CD4-positive, alpha-beta T cell (primary cell): Measurements from ENCODE around the gene KNOP1. TPM values are rescaled to one million over a fixed set of nuclear protein-coding genes. Genes with fewer than 3 reads are reported as not detected.

Source experiments
- ATAC-seq: fragments of 200-7000 bp; cut with Tn5 transposase; one replicate; pipeline ENCODE4 v1.10.0; 2022; ENCODE audit warnings: mild to moderate bottlenecking; ENCODE audit not compliant: poor library complexity
- CTCF ChIA-PET: fragments of 350-600 bp; sonication (Branson Sonifier 250); formaldehyde crosslinking; loops from one replicate; lab custom pipeline; 2021; ENCODE audit warnings: antibody characterized with exemption, inconsistent platforms; lab: Charles Lee
- POLR2A ChIA-PET: fragments of 350-600 bp; sonication (Branson Sonifier 250); formaldehyde crosslinking; loops from one replicate; lab custom pipeline; 2021; ENCODE audit warnings: antibody characterized with exemption, inconsistent platforms; lab: Charles Lee
- DNase-seq, 14 experiments: peaks; one replicate each; pipeline ENCODE4 v3.0.0-alpha.2; 2013 to 2020; ENCODE audit warnings: mixed read lengths in 2 of 14
- H3K27ac ChIP-seq, 2 donors: one replicate each; pipeline versions ENCODE4 v1.5.1 to v1.7.0; 2013; ENCODE audit warnings: low read length in 2 of 2, low read depth in 1 of 2, mild to moderate bottlenecking in 1 of 2
- H3K27me3 ChIP-seq, 2 experiments: 1 replicate in 1 of 2; 2 replicates in 1 of 2; pipeline versions ENCODE4 v1.6.1 to v1.7.0; 2013; ENCODE audit warnings: low read length in 2 of 2, control low read depth in 1 of 2, mild to moderate bottlenecking in 1 of 2, moderate library complexity in 1 of 2; ENCODE audit not compliant: insufficient read depth in 2 of 2, control insufficient read depth in 1 of 2
- H3K36me3 ChIP-seq: one replicate; pipeline ENCODE4 v1.6.1; 2013; ENCODE audit warnings: low read length, control low read depth; ENCODE audit not compliant: insufficient read depth
- H3K4me1 ChIP-seq: one replicate; pipeline ENCODE4 v1.6.1; 2013; ENCODE audit warnings: low read length, control low read depth; ENCODE audit not compliant: insufficient read depth
- H3K4me3 ChIP-seq: one replicate; pipeline ENCODE4 v1.5.1; 2013; ENCODE audit warnings: mild to moderate bottlenecking, low read length, moderate library complexity
- H3K9me3 ChIP-seq, 2 experiments: 1 replicate in 1 of 2; 2 replicates in 1 of 2; pipeline versions ENCODE4 v1.6.1 to v1.7.0; 2013; ENCODE audit warnings: low read length in 2 of 2, mild to moderate bottlenecking in 2 of 2, control low read depth in 1 of 2, moderate library complexity in 1 of 2; ENCODE audit not compliant: control insufficient read depth in 1 of 2, insufficient read depth in 1 of 2
- H3K27ac Mint-ChIP-seq: one replicate; pipeline ENCODE4 v1.8.0; 2020; ENCODE audit warnings: mixed read lengths
- H3K27me3 Mint-ChIP-seq: one replicate; pipeline ENCODE4 v1.8.0; 2021; ENCODE audit warnings: mixed read lengths
- H3K36me3 Mint-ChIP-seq: one replicate; pipeline ENCODE4 v1.8.0; 2021; ENCODE audit warnings: low read depth, mixed read lengths
- H3K4me1 Mint-ChIP-seq: one replicate; pipeline ENCODE4 v1.8.0; 2021; ENCODE audit warnings: low read depth, mixed read lengths
- H3K4me3 Mint-ChIP-seq: one replicate; pipeline ENCODE4 v1.8.0; 2020; ENCODE audit warnings: mild to moderate bottlenecking, mixed read lengths
- H3K9me3 Mint-ChIP-seq: one replicate; pipeline ENCODE4 v1.8.0; 2020; ENCODE audit warnings: mixed read lengths
- intact Hi-C, 2 experiments: fragments of 100-400 bp; cut with DNase I in 1 of 2; cut with micrococcal nuclease in 1 of 2; formaldehyde crosslinking; loops; one replicate each; pipeline versions ENCODE4 v1.15.1 to v1.9.0; 2023 to 2025; cut with DNase I, micrococcal nuclease
- total RNA-seq, 174 experiments: library from RNA in 2 of 174; stranded (reverse) in 2 of 174; gene quantifications; one replicate each; pipeline ENCODE4 v1.2.3 and lab custom pipeline; 2021 to 2026
- TF ChIP-seq, protein P1 (sequence below): fragments of 200-600 bp; IDR thresholded peaks from one replicate; pipeline ENCODE4 v1.8.0; 2022; ENCODE audit warnings: antibody characterized with exemption, mild to moderate bottlenecking

KNOP1 gene
- total RNA-seq, 2 experiments from 2014 or later: 3.5 to 4.1 TPM

DNA sequence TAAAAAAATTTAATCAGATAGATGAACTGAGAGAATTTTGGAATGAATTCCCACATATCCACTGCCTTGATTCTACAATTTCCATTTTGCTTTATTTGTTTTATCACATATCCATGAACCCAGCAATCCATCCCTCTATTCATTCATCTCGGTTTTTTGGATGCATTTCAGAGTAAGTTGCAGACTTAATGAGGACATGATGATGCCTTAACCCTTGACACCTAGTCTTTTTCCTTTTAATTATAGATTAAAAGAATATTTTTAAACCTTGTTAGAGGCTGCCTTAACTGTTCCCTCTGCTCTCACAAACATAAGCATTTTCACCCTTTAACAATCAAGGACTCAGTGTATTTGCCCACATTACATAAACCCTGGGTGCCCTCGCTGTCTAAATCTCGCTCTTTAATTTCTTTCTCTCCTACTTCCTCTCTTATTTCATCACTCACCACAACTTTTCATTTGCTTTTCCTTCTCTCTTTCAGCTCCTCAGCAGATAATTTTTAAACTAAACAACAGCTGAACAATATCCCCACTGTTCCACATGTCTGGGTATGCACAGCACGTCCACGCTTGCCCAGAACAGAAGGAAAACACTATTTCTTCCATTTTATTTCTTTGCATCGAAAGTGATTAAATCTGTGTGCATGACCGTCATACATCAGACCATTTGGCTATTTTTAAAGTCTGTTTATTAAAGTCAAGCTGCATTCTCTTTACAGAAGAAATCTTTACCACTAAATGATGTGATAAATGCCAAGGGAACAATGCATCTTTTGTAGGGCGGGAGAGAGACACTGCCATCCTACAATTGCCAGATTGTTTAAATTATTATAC is 40.0 kb upstream of the KNOP1 start:
- Histone ChIP-seq H3K4me3 (no peak overlapping the region), H3K9me3 (no peaks in the 10 kb centered on the region), H3K4me1 (no peaks in the 10 kb centered on the region), H3K27me3 (no peaks in the 10 kb centered on the region), H3K36me3 (no peaks in the 10 kb centered on the region), H3K27ac (no peak overlapping the region)
- ATAC-seq: no peak
- Mint-ChIP-seq H3K4me3 (no peak overlapping the region), H3K27me3 (no peaks in the 10 kb centered on the region), H3K9me3 (no peaks in the 10 kb centered on the region), H3K27ac (no peak overlapping the region), H3K36me3 (no peaks in the 10 kb centered on the region), H3K4me1 (no peaks in the 10 kb centered on the region)
- TF ChIP-seq, protein P1, sequence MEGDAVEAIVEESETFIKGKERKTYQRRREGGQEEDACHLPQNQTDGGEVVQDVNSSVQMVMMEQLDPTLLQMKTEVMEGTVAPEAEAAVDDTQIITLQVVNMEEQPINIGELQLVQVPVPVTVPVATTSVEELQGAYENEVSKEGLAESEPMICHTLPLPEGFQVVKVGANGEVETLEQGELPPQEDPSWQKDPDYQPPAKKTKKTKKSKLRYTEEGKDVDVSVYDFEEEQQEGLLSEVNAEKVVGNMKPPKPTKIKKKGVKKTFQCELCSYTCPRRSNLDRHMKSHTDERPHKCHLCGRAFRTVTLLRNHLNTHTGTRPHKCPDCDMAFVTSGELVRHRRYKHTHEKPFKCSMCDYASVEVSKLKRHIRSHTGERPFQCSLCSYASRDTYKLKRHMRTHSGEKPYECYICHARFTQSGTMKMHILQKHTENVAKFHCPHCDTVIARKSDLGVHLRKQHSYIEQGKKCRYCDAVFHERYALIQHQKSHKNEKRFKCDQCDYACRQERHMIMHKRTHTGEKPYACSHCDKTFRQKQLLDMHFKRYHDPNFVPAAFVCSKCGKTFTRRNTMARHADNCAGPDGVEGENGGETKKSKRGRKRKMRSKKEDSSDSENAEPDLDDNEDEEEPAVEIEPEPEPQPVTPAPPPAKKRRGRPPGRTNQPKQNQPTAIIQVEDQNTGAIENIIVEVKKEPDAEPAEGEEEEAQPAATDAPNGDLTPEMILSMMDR: no peak
- POLR2A ChIA-PET: no interaction called here
- intact Hi-C loops: no loop called here
- CTCF ChIA-PET: no interaction called here
- DNase-seq: no peak

GRCh38 chr16:19757026-19757425 is 39.0 kb upstream of the KNOP1 start:
- no peak overlapping the region for H3K27ac Mint-ChIP-seq
- no peak overlapping the region for H3K27ac ChIP-seq
- H3K9me3 Mint-ChIP-seq: no peaks in the 10 kb centered on the region
- ChIA-PET CTCF (no interaction called here), POLR2A (no interaction called here)
- H3K27me3 Mint-ChIP-seq: no peaks in the 10 kb centered on the region
- H3K27me3 ChIP-seq: no peaks in the 10 kb centered on the region
- H3K4me1 Mint-ChIP-seq: no peaks in the 10 kb centered on the region
- H3K9me3 ChIP-seq: no peaks in the 10 kb centered on the region
- H3K36me3 ChIP-seq: no peaks in the 10 kb centered on the region
- H3K4me3 ChIP-seq: no peak overlapping the region
- intact Hi-C loops: no loop called here
- TF ChIP-seq, protein P1: no peak
- no peaks in the 10 kb centered on the region for H3K36me3 Mint-ChIP-seq
- ATAC-seq (no peak), DNase-seq (no peak)
- no peaks in the 10 kb centered on the region for H3K4me1 ChIP-seq
- no peak overlapping the region for H3K4me3 Mint-ChIP-seq

- TF ChIP-seq, protein P1: no peak
- no peaks in the 10 kb centered on the region for H3K9me3 ChIP-seq
- DNase-seq (no peak), ATAC-seq (no peak)
- no peaks in the 10 kb centered on the region for H3K4me1 Mint-ChIP-seq
- POLR2A ChIA-PET: no interaction called here
- intact Hi-C loops: no loop called here
- no peaks in the 10 kb centered on the region for H3K27me3 ChIP-seq
- H3K4me3 Mint-ChIP-seq: no peak overlapping the region
- H3K36me3 Mint-ChIP-seq: no peaks in the 10 kb centered on the region
- no peaks in the 10 kb centered on the region for H3K4me1 ChIP-seq
- H3K27ac ChIP-seq: no peak overlapping the region
- H3K27ac Mint-ChIP-seq: no peak overlapping the region
- no peaks in the 10 kb centered on the region for H3K36me3 ChIP-seq
- CTCF ChIA-PET: no interaction called here
- H3K4me3 ChIP-seq: no peak overlapping the region
- H3K27me3 Mint-ChIP-seq: no peaks in the 10 kb centered on the region
- H3K9me3 Mint-ChIP-seq: no peaks in the 10 kb centered on the region
Measured at GRCh38 chr16:19755268-19755667, 37.2 kb upstream of the KNOP1 start.
